Measurements from ENCODE around the gene FCHSD2. TPM values are rescaled to one million over a fixed set of nuclear protein-coding genes. Genes with fewer than 3 reads are reported as not detected.
"Not testable (repeated sequence)": the region's sequence is repeated elsewhere in the genome, so short reads cannot be mapped to it uniquely, and the experiment has no call there.

FCHSD2 gene
- total RNA-seq, 1 donor from 2014 or later: 18.9 TPM

GRCh38 chr11:73061434-73061833, 80.7 kb downstream of the FCHSD2 start:
- H3K36me3 ChIP-seq (ENCODE audit: insufficient read depth, low read length); H3K9me3 ChIP-seq (ENCODE audit: insufficient read depth, low read depth, low read length); FAIRE-seq; H3K27ac Mint-ChIP-seq (ENCODE audit: unreplicated experiment); H3K36me3 Mint-ChIP-seq (ENCODE audit: low read depth, unreplicated experiment); H3K4me1 ChIP-seq (ENCODE audit: insufficient read depth, low read length); H3K9ac ChIP-seq (ENCODE audit: low read length); DNase-seq (ENCODE audit: low read depth); H3K4me3 Mint-ChIP-seq (ENCODE audit: unreplicated experiment); H3K4me3 ChIP-seq (ENCODE audit: insufficient read depth, low read depth, low read length); H3K27me3 Mint-ChIP-seq (ENCODE audit: low read depth, unreplicated experiment); H3K4me2 ChIP-seq (ENCODE audit: low read length); H3K79me2 ChIP-seq (ENCODE audit: insufficient read depth, low read length); H3K9me3 Mint-ChIP-seq (ENCODE audit: unreplicated experiment); H4K20me1 ChIP-seq (ENCODE audit: insufficient read depth, low read length); H3K4me1 Mint-ChIP-seq (ENCODE audit: low read depth, unreplicated experiment); H2AFZ ChIP-seq (ENCODE audit: low read depth, low read length); H3K27me3 ChIP-seq (ENCODE audit: insufficient read depth, low read length); H3K27ac ChIP-seq (ENCODE audit: low read depth, low read length): not testable (repeated sequence)

GRCh38 chr11:73059915-73060314, 82.2 kb downstream of the FCHSD2 start:
- Mint-ChIP-seq H3K27ac (ENCODE audit: unreplicated experiment) (no peak overlapping the region), H3K36me3 (ENCODE audit: low read depth, unreplicated experiment) (peaks cover 3% of the 10 kb centered on the region), H3K9me3 (ENCODE audit: unreplicated experiment) (no peaks in the 10 kb centered on the region), H3K4me3 (ENCODE audit: unreplicated experiment) (no peak overlapping the region), H3K4me1 (ENCODE audit: low read depth, unreplicated experiment) (peaks cover 7% of the 10 kb centered on the region), H3K27me3 (ENCODE audit: low read depth, unreplicated experiment) (no peaks in the 10 kb centered on the region)
- H3K4me1 ChIP-seq (ENCODE audit: insufficient read depth, low read length): no peaks in the 10 kb centered on the region
- H4K20me1 ChIP-seq (ENCODE audit: insufficient read depth, low read length): peaks cover 8% of the 10 kb centered on the region
- no peaks in the 10 kb centered on the region for H3K27me3 ChIP-seq (ENCODE audit: insufficient read depth, low read length)
- H3K4me3 ChIP-seq (ENCODE audit: insufficient read depth, low read depth, low read length): no peak overlapping the region
- TF ChIP-seq CTCF (IDR thresholded peaks at IDR 0.05; ENCODE audit: insufficient read depth, low read depth, low read length): no peak
- TF ChIP-seq EZH2 (IDR thresholded peaks at IDR 0.05; ENCODE audit: insufficient read depth, low read length): no peak
- no peak overlapping the region for H3K4me2 ChIP-seq (ENCODE audit: low read length)
- no peak for DNase-seq (ENCODE audit: low read depth)
- no peaks in the 10 kb centered on the region for H3K36me3 ChIP-seq (ENCODE audit: insufficient read depth, low read length)
- no peak overlapping the region for H3K27ac ChIP-seq (ENCODE audit: low read depth, low read length)
- no peak for FAIRE-seq
- H3K79me2 ChIP-seq (ENCODE audit: insufficient read depth, low read length): peaks cover 3% of the 10 kb centered on the region
- H3K9ac ChIP-seq (ENCODE audit: low read length): no peak overlapping the region
- no peaks in the 10 kb centered on the region for H3K9me3 ChIP-seq (ENCODE audit: insufficient read depth, low read depth, low read length)
- H2AFZ ChIP-seq (ENCODE audit: low read depth, low read length): no peak overlapping the region

GRCh38 chr11:73058989-73059674, 83.0 kb downstream of the FCHSD2 start:
- Histone ChIP-seq H3K27ac (ENCODE audit: low read depth, low read length) (no peak overlapping the region), H4K20me1 (ENCODE audit: insufficient read depth, low read length) (peaks cover 13% of the 10 kb centered on the region), H3K36me3 (ENCODE audit: insufficient read depth, low read length) (no peaks in the 10 kb centered on the region), H3K4me3 (ENCODE audit: insufficient read depth, low read depth, low read length) (no peak overlapping the region), H3K9ac (ENCODE audit: low read length) (no peak overlapping the region), H2AFZ (ENCODE audit: low read depth, low read length) (no peak overlapping the region), H3K4me1 (ENCODE audit: insufficient read depth, low read length) (no peaks in the 10 kb centered on the region), H3K4me2 (ENCODE audit: low read length) (no peak overlapping the region), H3K27me3 (ENCODE audit: insufficient read depth, low read length) (no peaks in the 10 kb centered on the region), H3K9me3 (ENCODE audit: insufficient read depth, low read depth, low read length) (no peaks in the 10 kb centered on the region), H3K79me2 (ENCODE audit: insufficient read depth, low read length) (peaks cover 3% of the 10 kb centered on the region)
- FAIRE-seq (no peak), DNase-seq (ENCODE audit: low read depth) (no peak)
- Mint-ChIP-seq H3K4me1 (ENCODE audit: low read depth, unreplicated experiment) (peaks cover 9% of the 10 kb centered on the region), H3K9me3 (ENCODE audit: unreplicated experiment) (no peaks in the 10 kb centered on the region), H3K36me3 (ENCODE audit: low read depth, unreplicated experiment) (peaks cover 3% of the 10 kb centered on the region), H3K4me3 (ENCODE audit: unreplicated experiment) (no peak overlapping the region), H3K27me3 (ENCODE audit: low read depth, unreplicated experiment) (no peaks in the 10 kb centered on the region), H3K27ac (ENCODE audit: unreplicated experiment) (no peak overlapping the region)
- TF ChIP-seq EZH2 (IDR thresholded peaks at IDR 0.05; ENCODE audit: insufficient read depth, low read length) (no peak), CTCF (IDR thresholded peaks at IDR 0.05; ENCODE audit: insufficient read depth, low read depth, low read length) (no peak)

All from astrocyte (in vitro differentiated cells and primary cell).